ENCODE measurements around the gene TIAM2.

DNA sequence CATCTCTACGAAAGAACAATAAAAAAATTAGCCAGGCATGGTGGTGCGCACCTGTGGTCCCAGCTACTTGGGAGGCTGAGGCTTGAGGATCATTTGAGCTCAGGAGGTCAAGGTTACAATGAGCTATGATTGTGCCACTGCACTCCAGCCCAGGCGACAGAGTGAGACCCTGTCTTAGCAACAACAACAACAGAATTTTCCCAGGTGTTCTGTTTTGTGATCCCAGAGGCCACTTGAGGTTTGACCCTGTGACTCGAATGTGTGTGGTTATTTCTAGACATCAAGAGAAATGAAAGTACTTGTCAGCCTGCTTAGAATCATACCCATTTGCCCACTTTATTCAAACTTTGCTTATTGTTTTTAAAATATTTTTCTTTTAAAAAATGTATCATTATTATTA is 151.1 kb downstream of the TIAM2 start:
- no peak for TF ChIP-seq EZH2 (IDR thresholded peaks at IDR 0.05)
- no peak for TF ChIP-seq POLR2AphosphoS5 (IDR thresholded peaks at IDR 0.05; ENCODE audit: borderline replicate concordance, low read depth, low read length)
